Head of caudate nucleus (tissue), 42 donors: ENCODE data around the gene SRMS.
A peak's percentile ranks its signal among the peaks of the same experiment; 100 is the strongest.

Experiments used
- DNase-seq, 42 donors: peaks; one replicate each; pipeline versions ENCODE4 v3.0.0 to v3.0.0-alpha.2; 2020 to 2021; ENCODE audit warnings: mixed read lengths in 7 of 42
- intact Hi-C: fragments of 100-400 bp; cut with DNase I; formaldehyde crosslinking; loops from one replicate; pipeline ENCODE4 v1.15.0; 2022

Gene SRMS

DNA sequence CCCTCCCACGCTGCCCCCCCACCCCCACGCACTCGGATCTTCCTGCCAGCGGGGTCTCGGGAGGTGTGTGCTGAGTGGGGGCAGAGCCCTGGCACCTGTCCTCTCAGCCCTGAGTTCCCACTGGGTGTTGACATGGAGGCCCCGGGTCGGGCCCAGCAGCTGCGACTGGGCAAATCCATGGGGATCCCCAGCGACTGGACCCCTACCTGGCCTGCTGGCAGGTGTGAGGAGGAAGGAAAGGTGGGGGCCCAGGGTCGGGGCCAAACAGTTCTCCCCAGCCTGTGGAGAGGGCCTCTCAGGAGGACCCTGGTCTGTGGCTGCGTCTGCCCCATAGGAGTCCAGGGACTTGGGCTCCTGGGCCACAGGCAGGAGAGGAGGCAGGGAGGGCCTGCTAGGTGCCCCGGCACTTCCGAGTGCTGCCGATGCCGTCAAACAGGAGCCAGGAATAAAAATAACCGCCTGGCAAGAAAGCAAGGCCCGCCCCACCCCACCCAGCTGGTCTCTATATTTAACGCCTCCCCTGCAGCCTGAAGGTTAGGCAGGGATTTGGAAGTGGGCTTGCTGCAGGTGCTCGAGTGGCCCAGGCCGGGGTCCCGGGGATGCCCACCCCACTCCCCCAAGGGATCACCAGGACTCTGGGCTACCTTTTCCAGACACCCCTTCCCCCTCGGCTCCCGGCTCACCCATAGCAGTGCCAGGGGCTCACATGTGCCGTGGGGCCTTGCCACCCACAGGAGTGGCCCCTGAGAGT lies 47.2 kb downstream of the SRMS start:
- peak in 1 of 42 donors; percentile 29 for DNase-seq
- intact Hi-C loops = loop anchor here (10.0 kb wide), 1 partner anchor 354 kb away; no protein-coding TSS in a partner anchor

DNA sequence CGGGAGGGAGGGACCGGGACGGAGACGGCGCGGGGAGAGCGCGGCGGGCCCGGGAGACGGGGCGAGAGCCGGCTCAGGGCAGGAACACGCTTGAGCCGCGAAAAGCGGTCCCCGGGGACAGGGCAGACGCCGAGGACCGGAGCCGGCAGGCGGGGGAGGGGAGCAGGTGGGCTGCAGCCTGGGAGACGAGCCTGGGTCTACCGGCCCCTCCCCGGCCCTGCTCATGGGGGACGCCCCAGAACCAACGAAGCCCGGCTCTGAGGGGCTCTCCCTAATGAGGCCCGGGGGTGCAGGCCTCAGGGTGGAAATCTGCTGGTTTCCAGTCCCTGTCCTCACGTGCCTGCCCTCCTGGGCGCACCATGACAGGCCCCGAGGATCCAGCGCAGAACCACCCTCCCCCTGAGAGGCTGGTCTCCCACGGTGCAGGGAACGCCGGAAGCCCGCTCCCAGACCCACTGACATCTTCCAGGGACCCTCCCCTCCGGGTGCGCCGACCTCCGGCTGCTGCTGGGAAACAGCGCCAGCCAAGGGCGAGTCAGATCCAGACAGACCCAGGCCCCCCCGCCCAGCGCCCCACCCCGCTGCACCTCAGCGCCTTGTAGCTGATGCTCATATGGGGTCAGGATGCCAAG lies 48.1 kb downstream of the SRMS start:
- intact Hi-C loops = no loop called here
- peak in 1 of 42 donors; percentile 6 for DNase-seq

DNA sequence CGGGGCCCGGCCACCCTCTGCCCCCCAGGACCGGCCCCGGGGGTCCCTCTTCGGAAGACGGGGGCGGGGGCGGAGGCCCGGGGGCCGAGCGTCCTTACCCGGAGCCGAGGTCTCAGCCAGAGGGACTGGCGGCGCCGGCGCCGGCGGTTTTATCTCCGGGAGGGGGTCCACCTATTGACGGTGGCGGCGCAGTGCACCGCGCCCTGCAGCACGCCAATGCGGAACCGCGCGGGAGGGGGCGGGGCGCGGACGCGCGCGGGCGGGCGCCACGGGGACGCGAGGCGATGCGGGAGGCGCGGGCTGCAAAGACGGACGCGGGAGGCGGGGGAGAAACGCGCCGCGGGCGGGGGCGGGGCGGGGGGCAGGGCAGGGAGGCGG lies 48.6 kb downstream of the SRMS start, which contains the start of gene EEF1A2:
Gene EEF1A2 (minus strand): TSS at position 124 of the 378 bp plus-strand sequence. CDS start 1,320 bp downstream, outside the sequence.
- peak in 41 of 42 donors; percentile 22 to 84 (median 68) for DNase-seq
- intact Hi-C loops = no loop called here

DNA sequence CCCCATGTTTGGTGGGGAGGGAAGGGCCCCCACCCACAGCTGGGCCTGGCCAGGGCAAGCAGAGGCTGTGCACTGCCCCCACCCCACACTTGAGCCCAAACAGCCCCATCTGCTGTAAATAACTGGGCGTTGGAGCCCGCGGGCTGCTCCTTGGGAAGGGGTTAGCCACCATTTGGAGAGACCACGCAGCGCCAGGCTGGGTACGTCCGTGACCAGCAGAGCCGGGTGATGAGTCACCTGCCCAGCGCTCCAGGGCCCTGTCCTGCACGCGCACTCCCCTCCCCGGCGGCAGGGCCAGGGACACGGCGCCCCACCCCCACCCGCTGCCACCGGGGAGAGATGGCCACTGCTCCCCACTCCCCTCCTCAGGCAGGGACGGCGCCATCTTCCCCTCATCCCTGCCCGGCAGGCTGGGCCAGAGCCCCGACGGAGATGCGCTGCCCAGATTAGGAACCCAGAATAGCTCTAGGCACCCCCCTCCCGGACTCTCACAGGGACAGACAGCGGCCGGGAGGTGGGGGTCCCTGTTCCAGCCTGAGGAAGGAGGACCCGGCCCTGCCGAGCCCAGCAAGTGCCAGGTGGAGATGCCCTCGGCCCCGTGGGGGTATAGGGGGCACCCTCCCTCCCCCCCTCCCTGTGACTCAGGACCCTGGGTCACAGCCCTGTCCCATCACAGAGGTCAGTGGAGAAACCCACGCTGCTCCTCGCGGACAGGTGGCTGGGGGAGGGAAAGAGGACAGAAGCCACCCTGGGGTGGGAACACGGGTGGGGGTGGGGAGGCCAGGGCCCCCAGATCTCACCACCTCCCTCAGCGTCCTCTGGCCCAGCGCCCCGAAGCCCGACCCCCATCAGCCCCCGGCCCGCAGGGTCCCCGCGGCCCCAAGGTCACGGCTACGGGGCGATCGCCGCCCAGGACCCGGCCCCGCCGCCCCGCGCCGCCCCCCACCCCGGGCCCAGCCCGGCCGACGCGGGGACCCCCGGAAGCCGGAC lies 49.3 kb downstream of the SRMS start:
- peak in 3 of 42 donors; percentile 39 to 66 (median 44) for DNase-seq
- intact Hi-C loops = no loop called here

DNA sequence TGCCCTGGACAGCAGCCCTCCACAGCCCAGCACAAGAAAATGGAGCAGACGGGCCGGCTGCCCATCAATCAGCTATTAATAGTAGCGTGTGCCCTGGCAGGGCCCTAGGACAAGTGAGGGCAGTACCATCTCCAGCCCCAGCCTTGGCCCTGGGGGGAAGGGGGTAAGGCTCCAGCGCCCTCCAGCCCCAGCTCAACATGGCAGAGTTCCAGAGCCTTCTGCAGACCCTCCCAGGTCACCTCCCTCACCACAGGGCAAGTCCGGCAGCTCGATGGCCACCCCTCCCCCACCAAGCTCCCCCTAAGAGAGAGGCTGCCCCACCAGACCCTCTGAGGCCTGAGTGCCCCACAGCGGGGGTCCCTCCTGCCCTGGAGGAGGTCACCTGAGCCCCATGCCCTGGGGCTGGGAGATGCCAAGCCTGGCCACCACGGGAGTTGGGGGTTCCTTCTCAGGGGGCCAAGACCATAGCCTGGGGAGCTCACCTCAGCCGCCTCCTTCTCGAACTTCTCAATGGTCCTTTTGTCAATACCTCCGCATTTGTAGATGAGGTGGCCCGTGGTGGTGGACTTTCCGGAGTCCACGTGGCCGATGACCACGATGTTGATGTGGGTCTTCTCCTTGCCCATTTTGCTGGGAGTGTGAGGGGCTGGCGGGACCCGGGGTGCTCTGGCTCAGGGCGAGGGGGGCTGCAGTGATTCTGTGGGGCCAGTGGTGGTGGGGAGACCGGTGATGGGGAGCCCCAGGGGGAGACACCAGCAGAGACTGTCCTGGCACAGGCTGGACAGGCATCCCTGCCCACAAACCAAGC lies 50.2 kb downstream of the SRMS start:
- no peak for DNase-seq
- intact Hi-C loops = no loop called here

DNA sequence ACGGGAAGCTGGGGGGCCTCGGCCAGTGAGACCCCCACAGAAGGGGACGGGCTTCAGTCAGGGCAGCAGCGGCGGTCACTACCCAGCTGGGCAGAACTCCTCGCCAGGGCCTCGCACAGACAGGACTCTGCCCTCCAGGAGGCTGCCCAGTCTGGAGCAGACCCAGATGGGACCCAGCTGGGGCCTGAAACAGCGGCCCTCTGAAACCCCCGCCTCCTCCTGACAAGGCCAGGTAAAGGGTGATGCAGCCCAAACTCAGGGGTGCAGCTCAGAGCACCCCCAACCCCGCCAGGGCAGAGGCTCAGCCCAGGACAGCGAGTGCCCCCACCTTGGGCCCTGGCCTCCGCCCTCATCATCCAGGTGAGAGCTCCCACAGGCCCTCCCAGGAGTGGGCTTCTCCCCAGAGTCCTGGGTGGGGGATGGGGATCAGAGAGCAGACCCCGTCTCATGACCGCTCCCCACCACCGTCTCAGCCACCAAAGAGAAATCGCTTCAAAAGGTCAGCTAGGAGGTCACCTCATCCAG lies 50.9 kb downstream of the SRMS start:
- intact Hi-C loops = no loop called here
- no peak for DNase-seq

DNA sequence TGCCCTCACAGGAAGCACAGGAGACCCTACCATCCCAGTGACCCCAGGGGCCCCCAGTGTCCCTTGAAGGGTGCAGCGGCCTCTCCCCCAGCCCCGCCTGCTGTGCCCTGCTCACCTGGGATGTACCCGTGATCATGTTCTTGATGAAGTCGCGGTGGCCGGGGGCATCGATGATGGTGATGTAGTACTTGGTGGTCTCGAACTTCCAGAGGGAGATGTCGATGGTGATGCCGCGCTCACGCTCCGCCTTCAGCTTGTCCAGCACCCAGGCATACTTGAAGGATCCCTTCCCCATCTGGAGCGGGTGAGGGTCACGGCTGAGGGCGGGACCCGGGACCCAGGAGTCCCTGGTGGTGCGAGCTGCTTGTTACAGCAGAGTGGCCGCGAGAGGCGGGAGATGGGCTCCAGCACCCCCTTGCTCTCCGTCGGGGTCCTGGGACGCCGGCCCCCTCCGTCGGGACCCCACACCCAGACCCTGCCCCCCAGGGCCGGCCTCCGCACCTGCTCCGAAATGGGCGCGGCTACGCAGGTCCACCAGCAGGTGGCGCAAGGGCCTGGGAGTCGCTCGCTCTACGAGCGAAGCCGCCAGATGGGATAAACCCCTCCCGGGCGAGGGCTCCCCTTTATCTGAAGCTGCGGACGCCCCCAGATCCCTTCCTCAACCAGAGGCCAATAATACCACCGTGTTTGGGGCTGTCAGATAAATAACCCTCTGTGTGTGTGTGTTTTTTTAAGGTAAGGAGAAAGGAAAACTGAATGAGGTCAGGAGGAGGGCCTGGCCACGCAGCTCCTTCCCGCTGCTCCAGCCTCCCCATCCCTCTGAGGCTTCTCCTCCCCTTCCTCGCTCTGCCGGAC lies 51.6 kb downstream of the SRMS start:
- intact Hi-C loops = no loop called here
- DNase-seq = peak; percentile 39 to 89 (median 73)

DNA sequence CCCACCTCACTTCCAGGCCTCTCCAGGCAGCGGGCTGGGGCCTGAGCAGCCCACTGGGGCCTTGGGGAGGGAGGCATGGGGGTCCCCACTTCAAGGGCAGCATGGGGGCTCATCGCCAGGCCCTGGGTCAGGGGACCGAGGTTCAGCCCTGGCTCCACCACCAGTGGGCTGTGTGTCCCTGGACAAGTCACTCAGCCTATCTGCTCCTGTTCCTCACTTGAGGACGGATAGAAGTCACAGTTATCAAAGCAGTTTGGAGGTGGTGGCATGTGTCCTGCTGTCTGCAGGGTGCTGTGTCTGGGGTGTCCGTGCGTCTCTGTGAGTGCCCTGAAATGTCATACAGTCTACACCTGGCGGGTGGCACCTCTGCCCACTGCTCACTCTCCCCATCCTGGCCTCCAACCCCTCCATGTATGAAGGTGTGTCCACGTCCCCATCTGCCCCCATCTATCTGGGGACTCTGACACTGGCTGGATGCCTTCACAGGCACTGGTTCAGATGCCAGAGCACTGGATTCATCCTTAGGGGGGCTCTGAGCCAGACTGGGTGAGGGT lies 52.3 kb downstream of the SRMS start:
- no peak for DNase-seq
- intact Hi-C loops = no loop called here

DNA sequence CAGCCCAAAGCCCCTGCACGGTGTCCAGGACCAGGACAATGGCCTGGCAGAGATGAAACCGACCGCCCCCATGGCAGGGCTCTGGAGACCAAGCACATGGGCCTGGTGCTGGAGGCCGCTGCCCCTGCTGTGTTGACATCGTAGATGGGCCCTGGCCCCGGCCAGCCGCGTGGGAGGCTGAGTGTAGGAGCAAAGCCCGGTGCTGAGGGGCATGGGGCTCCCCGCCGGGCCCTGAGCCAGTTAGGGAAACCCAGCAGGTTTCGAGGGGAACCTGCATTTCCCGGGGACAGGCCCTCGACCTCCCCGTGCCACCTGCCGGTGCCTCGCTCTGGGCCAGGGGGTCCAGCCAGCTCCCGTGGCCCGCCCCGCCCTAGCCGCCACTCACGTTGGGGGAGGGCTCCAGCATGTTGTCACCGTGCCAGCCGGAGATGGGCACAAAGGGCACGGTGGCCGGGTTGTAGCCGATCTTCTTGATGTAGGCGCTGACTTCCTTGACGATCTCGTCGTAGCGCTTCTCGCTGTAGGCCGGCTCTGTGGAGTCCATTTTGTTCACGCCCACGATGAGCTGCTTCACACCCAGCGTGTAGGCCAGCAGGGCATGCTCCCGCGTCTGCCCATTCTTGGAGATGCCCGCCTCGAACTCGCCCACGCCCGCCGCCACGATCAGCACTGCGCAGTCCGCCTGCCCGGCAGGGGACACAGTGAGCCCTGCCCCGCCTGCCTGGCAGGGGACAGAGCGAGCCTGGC lies 53.0 kb downstream of the SRMS start:
- intact Hi-C loops = no loop called here
- no peak for DNase-seq

DNA sequence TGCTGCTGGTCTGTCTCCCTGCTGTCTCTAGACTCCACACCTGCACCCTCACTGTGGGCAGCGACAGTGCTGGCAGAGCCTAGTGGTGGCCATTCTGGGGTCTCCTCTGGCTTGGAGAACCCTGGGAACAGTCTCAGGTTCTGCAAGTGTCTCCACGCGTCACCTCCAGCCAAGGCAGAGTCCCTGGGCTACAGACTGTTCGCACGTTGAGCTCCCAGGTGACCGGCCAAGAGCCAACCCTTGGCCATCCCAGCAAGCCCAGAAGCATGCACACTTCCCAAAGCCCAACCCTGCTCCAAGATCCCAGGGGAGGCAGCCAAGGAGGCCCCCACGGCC lies 53.5 kb downstream of the SRMS start:
- intact Hi-C loops = no loop called here
- no peak for DNase-seq

DNA sequence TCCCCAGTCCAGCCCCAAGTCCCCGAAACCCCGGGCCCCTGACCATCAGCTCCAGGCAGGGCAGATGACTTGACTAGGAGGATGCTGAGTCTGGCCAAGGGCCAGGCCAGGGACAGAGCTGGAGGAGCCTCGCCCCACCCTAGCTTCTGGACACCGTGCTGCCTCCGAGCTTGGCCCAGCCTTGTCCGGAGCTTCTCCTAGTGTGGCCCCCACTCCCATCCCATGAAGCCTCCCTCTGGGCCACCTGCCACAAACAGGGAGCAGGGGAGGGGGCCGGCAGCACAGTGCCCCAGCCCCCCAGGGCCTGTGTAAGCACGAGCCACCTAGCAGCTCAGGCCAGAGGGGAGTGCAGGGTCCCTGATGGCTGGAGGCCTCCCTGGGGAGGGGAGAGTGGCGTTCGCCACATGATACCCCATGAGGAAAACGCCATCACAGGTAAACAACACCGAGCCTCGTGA lies 54.0 kb downstream of the SRMS start:
- no peak for DNase-seq
- intact Hi-C loops = no loop called here

DNA sequence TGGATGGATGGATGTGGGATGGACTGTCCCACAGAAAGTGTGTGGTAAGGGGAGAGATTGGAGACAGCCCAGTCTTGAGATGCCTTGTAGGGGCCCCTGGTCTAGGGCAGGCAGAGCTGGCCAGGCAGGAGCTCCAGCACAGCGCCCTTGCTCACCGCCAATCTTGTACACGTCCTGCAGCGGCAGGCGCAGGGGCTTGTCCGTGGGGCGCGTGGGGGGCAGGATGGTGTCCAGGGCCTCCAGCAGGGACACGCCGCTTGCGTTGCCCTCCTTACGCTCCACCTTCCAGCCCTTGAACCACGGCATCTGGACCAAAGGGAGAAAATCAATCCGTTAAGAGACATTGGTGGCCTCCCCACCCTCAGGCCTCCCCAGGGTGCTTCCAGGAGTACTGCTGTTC lies 54.6 kb downstream of the SRMS start:
- no peak for DNase-seq
- intact Hi-C loops = no loop called here

DNA sequence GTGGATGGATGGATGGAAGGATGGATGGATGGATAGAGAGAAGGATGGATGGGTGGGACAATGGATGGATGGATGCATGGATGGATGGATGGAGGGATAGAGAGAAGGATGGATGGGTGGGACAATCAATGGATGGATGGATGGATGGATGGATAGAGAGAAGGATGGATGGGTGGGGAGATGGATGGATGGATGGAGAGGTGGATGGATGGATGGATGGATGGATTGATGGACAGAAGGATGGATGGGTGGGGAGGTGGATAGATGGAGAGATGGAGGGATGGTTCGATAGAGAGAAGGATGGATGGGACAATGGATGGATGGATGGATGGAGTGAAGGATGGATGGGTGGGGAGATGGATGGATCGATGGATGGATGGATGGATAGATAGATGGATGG lies 55.0 kb downstream of the SRMS start:
- DNase-seq = no peak
- intact Hi-C loops = no loop called here

DNA sequence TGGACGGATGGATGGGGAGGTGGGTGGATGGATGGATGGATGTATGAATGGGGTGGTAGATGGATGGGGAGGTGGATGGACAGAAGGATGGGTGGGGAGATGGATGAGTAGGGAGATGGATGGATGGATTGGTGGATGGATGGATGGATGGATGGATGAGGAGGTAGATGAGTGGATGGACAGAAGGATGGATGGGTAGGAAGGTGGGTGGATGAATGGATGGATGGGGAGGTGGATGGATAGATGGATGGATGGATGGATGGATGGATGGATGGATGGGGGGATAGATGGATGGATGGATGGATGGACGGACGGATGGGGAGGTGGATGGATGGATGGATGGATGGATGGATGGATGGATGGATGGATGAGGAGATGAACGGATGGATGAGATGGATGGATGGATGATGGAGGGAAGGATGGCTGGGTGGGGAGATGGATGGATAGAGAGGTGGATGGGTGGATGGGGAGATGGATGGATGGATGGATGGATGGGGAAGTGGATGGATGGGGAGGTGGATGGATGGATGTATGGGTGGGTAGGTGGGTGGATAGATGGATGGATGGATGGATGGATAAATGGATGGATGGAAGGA lies 55.8 kb downstream of the SRMS start:
- intact Hi-C loops = no loop called here
- DNase-seq = no peak

DNA sequence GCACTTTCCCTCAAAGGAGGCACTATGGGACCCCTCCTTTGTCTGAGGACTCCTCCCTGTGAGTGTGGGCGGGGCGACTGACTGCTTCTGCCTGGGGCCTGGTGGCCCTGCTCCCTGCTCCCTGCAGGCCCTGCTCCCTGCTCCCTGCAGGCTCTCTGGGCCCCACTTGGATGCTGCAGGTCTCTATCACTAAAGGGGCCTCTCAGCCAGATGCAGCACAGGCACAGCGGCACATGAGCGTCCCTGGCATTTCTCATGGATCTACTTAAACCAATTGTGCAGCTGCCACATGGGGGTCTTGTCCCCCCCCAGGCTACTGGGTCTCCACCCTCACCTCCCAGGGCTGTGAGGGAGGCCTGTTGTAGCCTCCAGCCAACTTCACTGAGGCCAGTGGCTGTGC lies 56.5 kb downstream of the SRMS start:
- peak in 1 of 42 donors; percentile 2 for DNase-seq
- intact Hi-C loops = no loop called here
